Activated CD8-positive, alpha-beta memory T cell treated with anti-CD3 and anti-CD28 coated beads, Interleukin-2, amount 50 U/mL, for 4 hours (primary cell): Measurements from ENCODE around the gene PNPT1.
"Not testable (repeated sequence)": the region's sequence is repeated elsewhere in the genome, so short reads cannot be mapped to it uniquely, and the experiment has no call there.

Experiments used
- DNase-seq: peaks from one replicate; pipeline ENCODE4 v3.0.0-alpha.2; 2020

PNPT1 gene

GRCh38 chr2:55653255-55653654 lies 40.4 kb downstream of the PNPT1 start:
- DNase-seq: no peak

DNA sequence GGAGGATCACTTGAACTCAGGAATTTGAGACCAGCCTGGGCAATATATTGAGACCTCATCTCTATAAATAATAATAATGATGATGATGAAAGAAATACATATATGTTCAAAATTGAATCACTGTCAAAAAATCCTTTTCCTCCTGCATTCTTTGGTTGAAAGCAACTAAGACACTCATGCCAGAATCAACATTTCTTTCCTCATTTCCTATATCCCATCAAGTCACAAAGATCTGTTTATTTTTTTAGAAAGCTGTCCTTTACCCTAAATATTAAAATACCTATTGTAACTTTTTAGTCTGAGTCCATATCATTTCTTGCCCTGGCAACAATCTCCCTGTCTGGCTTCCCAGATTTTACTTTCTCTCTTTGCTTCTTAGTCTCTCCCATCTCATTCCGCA lies 44.4 kb downstream of the PNPT1 start:
- no peak for DNase-seq

GRCh38 chr2:55636831-55637230 lies 56.8 kb downstream of the PNPT1 start:
- DNase-seq: no peak

- no peak for DNase-seq
These were observed 64.7 kb downstream of the PNPT1 start for GRCh38 chr2:55628931-55629330.

DNA sequence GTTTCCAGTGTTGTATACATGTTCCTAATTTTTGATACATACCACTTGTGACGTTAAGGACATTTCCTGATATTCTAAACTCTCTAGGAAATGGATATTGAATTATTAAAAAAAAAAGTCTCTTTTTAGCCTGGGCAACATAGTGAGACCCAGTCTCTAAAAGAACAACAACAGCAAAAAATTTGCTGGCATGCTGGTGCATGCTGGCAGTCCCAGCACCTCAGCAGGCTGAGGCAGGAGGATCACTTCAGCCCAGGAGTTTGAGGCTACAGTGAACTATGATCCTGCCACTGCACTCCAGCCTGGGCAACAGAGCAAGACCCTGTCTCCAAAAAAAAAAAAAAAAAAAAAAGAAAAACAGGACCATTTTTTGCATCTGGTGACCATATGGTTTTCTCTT lies 65.7 kb downstream of the PNPT1 start:
- DNase-seq: no peak

- DNase-seq: no peak
These were observed 71.8 kb downstream of the PNPT1 start for GRCh38 chr2:55621802-55622201.

- no peak for DNase-seq
These were observed 73.4 kb downstream of the PNPT1 start for GRCh38 chr2:55620123-55620779.

GRCh38 chr2:55618275-55619055 lies 75.2 kb downstream of the PNPT1 start:
- DNase-seq: peak; percentile 44

GRCh38 chr2:55618025-55618274 lies 75.7 kb downstream of the PNPT1 start:
- DNase-seq: no peak

GRCh38 chr2:55617175-55618024 lies 76.2 kb downstream of the PNPT1 start, which contains the start of gene PPP4R3B:
Gene PPP4R3B, minus strand, starts transcription at chr2:55617622. Its CDS starts 337 bp downstream, at chr2:55617285.
- peak; percentile 98 for DNase-seq

DNA sequence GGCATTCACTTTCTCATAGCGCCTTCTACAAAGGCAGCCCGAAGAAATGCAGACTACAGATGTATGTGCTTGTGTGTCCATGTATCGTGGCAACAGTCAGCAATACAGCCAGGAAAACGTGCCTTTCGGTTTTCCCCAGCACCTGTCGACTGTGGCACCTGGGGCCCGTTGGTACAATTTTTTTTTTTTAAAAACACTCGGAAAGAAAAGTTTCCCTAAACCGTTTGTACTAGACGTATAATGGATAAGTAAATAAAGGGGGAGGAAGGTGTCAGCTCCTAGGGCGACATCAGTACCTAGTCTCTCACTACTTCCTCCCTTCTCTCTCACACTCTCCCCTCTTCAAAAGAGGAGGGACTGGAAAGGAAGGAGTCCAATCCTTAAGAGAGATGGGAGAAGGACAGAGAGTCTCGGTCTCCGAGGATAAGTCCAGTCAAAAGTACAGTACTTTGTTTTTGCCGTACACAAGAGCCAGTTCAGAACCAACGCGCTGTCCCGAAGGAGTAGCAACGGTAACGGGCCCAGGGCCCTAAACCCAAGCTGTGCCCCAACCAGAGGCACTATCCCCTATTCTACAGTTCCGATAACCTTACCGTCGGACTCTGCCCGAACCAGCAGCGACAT lies 77.0 kb downstream of the PNPT1 start:
- no peak for DNase-seq

- no peak for DNase-seq
These were observed 81.6 kb downstream of the PNPT1 start for GRCh38 chr2:55611997-55612396.

- no peak for DNase-seq
These were observed 82.5 kb downstream of the PNPT1 start for GRCh38 chr2:55610954-55611743.

DNA sequence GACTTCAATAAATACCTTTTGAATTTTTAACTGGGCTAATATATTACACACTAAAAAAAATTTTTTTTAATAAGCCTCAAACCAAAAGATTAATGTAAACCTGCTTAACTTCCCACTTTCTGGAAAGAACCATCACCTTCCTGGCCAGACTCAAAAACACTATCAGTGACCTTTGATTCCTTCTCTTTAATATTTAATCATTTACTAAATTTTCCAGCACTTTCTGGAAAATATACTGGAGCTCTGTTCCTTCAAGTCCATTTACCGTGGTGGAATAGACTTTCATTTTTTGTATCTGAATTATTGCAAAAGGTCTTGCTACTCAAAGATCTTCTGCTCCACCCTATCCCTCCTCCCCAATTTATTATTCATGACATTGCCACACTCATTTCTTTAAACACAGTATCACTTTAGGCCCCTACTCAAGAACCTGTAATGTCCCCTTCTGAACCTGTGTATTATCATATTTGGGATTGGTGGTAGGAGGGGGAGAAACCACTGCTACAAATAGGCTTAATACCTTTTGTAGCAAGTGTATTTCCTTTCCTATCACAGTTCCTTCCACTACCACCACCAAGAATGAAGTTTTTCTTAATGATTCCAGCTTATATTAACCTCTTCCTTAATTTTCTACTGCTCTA lies 83.6 kb downstream of the PNPT1 start:
- no peak for DNase-seq

DNA sequence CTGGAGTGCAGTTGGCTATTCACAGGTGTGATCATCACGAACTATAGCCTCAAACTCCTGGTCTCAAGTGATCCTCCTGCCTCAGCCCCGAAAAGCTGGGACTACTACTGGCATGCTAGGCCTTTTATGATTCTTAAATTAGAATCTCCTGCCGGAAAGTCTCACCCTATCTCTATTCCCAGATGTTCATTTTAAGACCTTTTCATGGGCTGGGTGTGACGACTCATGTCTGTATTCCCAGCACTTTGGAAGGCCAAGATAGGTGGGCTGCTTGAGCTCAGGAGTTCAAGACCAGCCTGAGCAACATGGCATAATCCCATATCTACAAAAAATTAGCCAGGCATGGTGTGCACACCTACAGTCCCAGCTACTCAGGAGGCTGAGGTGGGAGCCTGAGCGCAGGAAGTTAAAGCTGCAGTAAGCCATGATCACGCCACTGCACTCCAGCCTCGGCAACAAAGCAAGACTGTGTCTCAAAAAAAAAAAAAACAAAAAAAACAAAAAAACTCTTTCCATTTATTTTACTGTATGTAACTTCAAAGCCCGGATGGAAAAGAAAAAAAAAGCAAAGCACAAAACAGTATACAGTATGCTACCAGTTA lies 84.3 kb downstream of the PNPT1 start:
- no peak for DNase-seq

- DNase-seq: no peak
These were observed 85.9 kb downstream of the PNPT1 start for GRCh38 chr2:55607717-55608116.

DNA sequence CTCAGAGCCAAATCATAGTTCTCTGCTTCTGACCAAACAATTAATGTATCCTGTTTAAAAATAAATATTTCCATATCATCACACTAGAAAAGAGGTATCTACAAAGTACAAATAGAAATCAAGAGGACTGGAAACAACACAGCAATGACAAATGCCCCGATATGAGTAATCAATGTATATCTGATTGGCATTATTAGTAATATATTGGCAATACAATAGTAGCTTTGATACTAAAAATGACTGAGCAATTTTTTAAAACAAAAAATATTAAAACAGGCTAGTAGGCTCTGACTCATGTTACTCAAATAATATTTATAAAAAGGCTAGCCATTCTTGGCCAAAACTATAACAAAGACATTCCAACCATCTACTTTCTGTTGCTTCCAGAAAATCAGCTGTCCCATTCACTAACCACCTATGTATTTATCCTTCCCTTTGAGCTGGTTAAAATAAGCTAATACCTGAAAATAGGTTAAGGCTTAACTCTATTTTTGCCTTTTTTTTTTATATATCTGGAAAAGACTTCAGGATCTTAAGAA lies 89.5 kb downstream of the PNPT1 start:
- no peak for DNase-seq

GRCh38 chr2:55601849-55602248 lies 91.8 kb downstream of the PNPT1 start:
- no peak for DNase-seq

DNA sequence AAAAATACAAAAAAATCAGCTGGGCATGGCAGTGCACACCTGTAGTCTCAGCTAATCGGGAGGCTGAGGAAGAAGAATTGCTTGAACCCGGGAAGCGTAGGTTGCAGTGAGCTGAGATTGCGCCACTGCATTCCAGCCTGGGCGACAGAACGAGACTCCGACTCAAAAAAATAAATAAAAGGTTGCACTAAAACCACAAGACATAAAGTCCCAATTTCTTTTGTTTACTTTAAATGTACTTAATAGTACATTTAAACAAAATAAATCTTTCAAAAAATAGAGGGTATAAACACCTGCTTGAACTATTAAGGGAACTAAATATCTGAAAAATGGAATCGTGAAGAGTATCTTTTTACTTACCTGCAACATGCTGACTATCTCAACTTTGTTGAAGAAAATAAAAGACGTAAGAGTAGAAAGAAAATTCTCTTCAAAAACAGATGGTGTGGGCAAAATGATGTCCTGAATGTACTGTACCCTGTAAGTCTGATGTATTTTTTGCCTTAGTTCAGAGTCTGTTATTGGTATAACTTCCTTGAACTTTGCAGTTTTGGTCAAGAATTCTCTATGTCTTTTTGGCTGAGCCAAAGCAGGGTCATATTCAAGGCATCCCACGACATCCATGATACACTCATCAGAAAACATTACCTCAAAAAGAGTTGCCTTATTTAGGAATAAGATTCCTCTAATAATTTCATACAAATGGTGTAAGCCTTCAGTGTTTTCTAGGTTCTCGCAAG lies 95.4 kb downstream of the PNPT1 start:
- DNase-seq: no peak

DNA sequence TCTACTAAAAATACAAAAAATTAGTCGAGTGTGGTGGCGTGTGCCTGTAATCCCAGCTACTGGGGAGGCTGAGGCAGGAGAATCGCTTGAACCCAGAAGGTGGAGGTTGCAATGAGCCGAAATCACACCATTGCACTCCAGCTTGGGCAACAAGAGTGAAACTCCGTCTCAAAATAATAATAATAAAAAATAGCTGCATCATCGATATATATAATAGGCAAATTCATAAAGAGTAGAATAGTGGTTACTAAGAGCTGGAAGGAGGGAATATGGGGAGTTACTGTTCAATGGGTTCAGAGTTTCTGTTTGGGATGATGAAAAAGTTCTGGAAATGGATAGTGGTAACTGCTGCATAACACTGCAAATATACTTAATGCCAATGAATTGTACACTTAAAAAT lies 96.8 kb downstream of the PNPT1 start:
- not testable (repeated sequence) for DNase-seq

- DNase-seq: no peak
These were observed 98.1 kb downstream of the PNPT1 start for GRCh38 chr2:55595536-55595935.
